Activated CD8-positive, alpha-beta T cell treated with anti-CD3 and anti-CD28 coated beads for 36 hours (primary cell): ENCODE results near the gene UBE2O. TPM values are rescaled to one million over a fixed set of nuclear protein-coding genes. Genes with fewer than 3 reads are reported as not detected.
A peak's percentile ranks its signal among the peaks of the same experiment; 100 is the strongest.

Source experiments
- ATAC-seq: fragments of 200-7000 bp; cut with Tn5 transposase; one replicate; pipeline ENCODE4 v1.10.0; 2021; ENCODE audit warnings: mild to moderate bottlenecking, moderate library complexity
- CTCF ChIA-PET: fragments of 350-600 bp; sonication (Branson Sonifier 250); formaldehyde crosslinking; loops from one replicate; lab custom pipeline; 2021; ENCODE audit warnings: antibody characterized with exemption; lab: Charles Lee
- POLR2A ChIA-PET: fragments of 350-600 bp; sonication (Branson Sonifier 250); formaldehyde crosslinking; loops from one replicate; lab custom pipeline; 2021; ENCODE audit warnings: antibody characterized with exemption; lab: Charles Lee
- DNase-seq: peaks from one replicate; pipeline ENCODE4 v3.0.0-alpha.2; 2020
- H3K27ac Mint-ChIP-seq: one replicate; pipeline ENCODE4 v1.8.0; 2021; ENCODE audit warnings: mild to moderate bottlenecking, mixed read lengths
- H3K27me3 Mint-ChIP-seq: one replicate; pipeline ENCODE4 v1.8.0; 2021; ENCODE audit warnings: mixed read lengths
- H3K36me3 Mint-ChIP-seq: one replicate; pipeline ENCODE4 v1.8.0; 2021; ENCODE audit warnings: low read depth, mixed read lengths
- H3K4me1 Mint-ChIP-seq: one replicate; pipeline ENCODE4 v1.8.0; 2021; ENCODE audit warnings: low read depth, mixed read lengths
- H3K4me3 Mint-ChIP-seq: one replicate; pipeline ENCODE4 v1.8.0; 2021; ENCODE audit warnings: mild to moderate bottlenecking, moderate library complexity, mixed read lengths
- H3K9me3 Mint-ChIP-seq: one replicate; pipeline ENCODE4 v1.8.0; 2021; ENCODE audit warnings: mixed read lengths
- intact Hi-C: fragments of 100-400 bp; cut with micrococcal nuclease; formaldehyde crosslinking; loops from one replicate; pipeline ENCODE4 v1.10.0; 2022
- total RNA-seq, 2 experiments: library from RNA; stranded (reverse); gene quantifications; one replicate each; pipeline ENCODE4 v1.2.3, GENCODE V29; 2021
- TF ChIP-seq, protein P1 (sequence below): fragments of 200-600 bp; IDR thresholded peaks from one replicate; pipeline ENCODE4 v1.8.0; 2022; ENCODE audit warnings: antibody characterized with exemption, mild to moderate bottlenecking

UBE2O gene
- total RNA-seq, 2 experiments from 2014 or later: 36.8 to 39.5 TPM

- H3K36me3 Mint-ChIP-seq: no peaks in the 10 kb centered on the region
- ChIA-PET POLR2A (no interaction called here), CTCF (interaction anchor here (0.6 to 7.8 kb wide), 3 partner anchors 24 to 75 kb away, joined by 3 to 73 read pairs (median 4); partner anchors contain the start of gene PRPSAP1)
- H3K9me3 Mint-ChIP-seq: no peaks in the 10 kb centered on the region
- TF ChIP-seq, protein P1, sequence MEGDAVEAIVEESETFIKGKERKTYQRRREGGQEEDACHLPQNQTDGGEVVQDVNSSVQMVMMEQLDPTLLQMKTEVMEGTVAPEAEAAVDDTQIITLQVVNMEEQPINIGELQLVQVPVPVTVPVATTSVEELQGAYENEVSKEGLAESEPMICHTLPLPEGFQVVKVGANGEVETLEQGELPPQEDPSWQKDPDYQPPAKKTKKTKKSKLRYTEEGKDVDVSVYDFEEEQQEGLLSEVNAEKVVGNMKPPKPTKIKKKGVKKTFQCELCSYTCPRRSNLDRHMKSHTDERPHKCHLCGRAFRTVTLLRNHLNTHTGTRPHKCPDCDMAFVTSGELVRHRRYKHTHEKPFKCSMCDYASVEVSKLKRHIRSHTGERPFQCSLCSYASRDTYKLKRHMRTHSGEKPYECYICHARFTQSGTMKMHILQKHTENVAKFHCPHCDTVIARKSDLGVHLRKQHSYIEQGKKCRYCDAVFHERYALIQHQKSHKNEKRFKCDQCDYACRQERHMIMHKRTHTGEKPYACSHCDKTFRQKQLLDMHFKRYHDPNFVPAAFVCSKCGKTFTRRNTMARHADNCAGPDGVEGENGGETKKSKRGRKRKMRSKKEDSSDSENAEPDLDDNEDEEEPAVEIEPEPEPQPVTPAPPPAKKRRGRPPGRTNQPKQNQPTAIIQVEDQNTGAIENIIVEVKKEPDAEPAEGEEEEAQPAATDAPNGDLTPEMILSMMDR: no peak
- DNase-seq: no peak
- intact Hi-C loops: no loop called here
- H3K27me3 Mint-ChIP-seq: no peaks in the 10 kb centered on the region
- peaks cover 3% of the 10 kb centered on the region for H3K4me1 Mint-ChIP-seq
- H3K27ac Mint-ChIP-seq: no peak overlapping the region
- no peak for ATAC-seq
- H3K4me3 Mint-ChIP-seq: no peak overlapping the region
Observed at GRCh38 chr17:76378548-76379274, 74.2 kb downstream of the UBE2O start.

GRCh38 chr17:76376318-76377133 lies 76.4 kb downstream of the UBE2O start:
- ATAC-seq (no peak), DNase-seq (no peak)
- CTCF ChIA-PET: interaction anchor here (1.2 to 2.1 kb wide), 2 partner anchors 9 to 21 kb away, joined by 5 to 10 read pairs; partner anchors contain the start of gene SPHK1
- no peaks in the 10 kb centered on the region for H3K27me3 Mint-ChIP-seq
- peaks cover 4% of the 10 kb centered on the region for H3K4me1 Mint-ChIP-seq
- H3K36me3 Mint-ChIP-seq: no peaks in the 10 kb centered on the region
- intact Hi-C loops: no loop called here
- no peaks in the 10 kb centered on the region for H3K9me3 Mint-ChIP-seq
- no peak overlapping the region for H3K27ac Mint-ChIP-seq
- H3K4me3 Mint-ChIP-seq: no peak overlapping the region
- POLR2A ChIA-PET: interaction anchor here (1.3 kb wide), 1 partner anchor 18 kb away, joined by 3 read pairs; no protein-coding TSS in a partner anchor
- TF ChIP-seq, protein P1: no peak

GRCh38 chr17:76371656-76372628 lies 81.0 kb downstream of the UBE2O start:
- H3K4me3 Mint-ChIP-seq: no peak overlapping the region
- intact Hi-C loops: no loop called here
- H3K36me3 Mint-ChIP-seq: no peaks in the 10 kb centered on the region
- H3K27me3 Mint-ChIP-seq: no peaks in the 10 kb centered on the region
- no peak for DNase-seq
- H3K27ac Mint-ChIP-seq: no peak overlapping the region
- POLR2A ChIA-PET: no interaction called here
- CTCF ChIA-PET: no interaction called here
- TF ChIP-seq, protein P1: no peak
- peak; percentile 51 for ATAC-seq
- H3K4me1 Mint-ChIP-seq: peaks cover 4% of the 10 kb centered on the region
- no peaks in the 10 kb centered on the region for H3K9me3 Mint-ChIP-seq

DNA sequence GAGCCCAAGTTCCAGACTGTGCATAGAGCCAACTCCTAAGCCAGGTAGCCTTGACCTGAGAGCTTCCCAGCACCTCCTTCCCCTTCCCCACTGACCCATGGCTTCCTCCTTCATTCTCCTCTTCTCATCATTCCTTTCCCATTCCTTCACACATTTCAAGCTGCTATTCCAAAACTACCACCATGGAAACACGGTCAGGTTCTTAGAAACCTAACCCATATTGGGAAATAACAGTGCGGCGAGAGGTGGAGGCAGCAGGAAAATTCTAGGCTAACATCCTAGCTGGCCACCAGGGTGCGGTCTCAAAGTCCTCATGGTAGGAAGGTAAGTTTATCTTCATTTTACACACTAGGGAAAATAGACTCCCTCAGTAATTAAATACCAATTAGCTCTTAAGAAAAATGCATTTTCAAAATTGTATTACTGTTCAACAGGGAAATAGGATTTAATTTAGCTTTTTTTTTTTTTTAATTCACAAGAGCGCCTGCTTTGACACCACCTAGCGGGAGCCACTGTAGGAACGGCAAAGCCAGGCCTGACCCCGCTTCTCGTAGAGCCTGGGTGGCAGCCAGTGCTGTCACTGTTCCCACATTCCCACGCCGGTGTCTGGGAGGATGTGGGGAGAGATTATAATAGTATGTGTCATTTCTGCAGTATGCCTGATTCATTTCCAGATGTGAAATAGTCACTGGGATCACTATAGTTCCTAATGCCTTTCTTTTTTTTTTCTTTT lies 82.5 kb downstream of the UBE2O start:
- intact Hi-C loops: no loop called here
- DNase-seq (no peak), ATAC-seq (no peak)
- H3K36me3 Mint-ChIP-seq: no peaks in the 10 kb centered on the region
- H3K27ac Mint-ChIP-seq: no peak overlapping the region
- ChIA-PET CTCF (interaction anchor here (1.0 to 1.8 kb wide), 3 partner anchors 27 to 67 kb away, joined by 3 to 8 read pairs (median 6); no protein-coding TSS in a partner anchor), POLR2A (interaction anchor here (0.8 to 1.9 kb wide), 2 partner anchors 11 to 35 kb away, joined by 3 to 8 read pairs; no protein-coding TSS in a partner anchor)
- H3K4me3 Mint-ChIP-seq: no peak overlapping the region
- H3K27me3 Mint-ChIP-seq: no peaks in the 10 kb centered on the region
- peaks cover 7% of the 10 kb centered on the region for H3K4me1 Mint-ChIP-seq
- TF ChIP-seq, protein P1: no peak
- no peaks in the 10 kb centered on the region for H3K9me3 Mint-ChIP-seq
